AG10803 (cell line): Measurements from ENCODE around the gene DDX6.

ENCODE experiments used
- DNase-seq: peaks from one replicate; pipeline ENCODE4 v3.0.0; 2010; ENCODE audit warnings: low read depth
- H3K4me3 ChIP-seq: 2 replicates; pipeline ENCODE4 v1.5.1; 2011; ENCODE audit warnings: mild to moderate bottlenecking, low read length, control low read depth
- CTCF ChIP-seq: conservative IDR thresholded peaks from 2 replicates; pipeline ENCODE4 v1.5.1; 2011; ENCODE audit warnings: mild to moderate bottlenecking, low read length, control low read depth, inconsistent platforms

Gene DDX6

DNA sequence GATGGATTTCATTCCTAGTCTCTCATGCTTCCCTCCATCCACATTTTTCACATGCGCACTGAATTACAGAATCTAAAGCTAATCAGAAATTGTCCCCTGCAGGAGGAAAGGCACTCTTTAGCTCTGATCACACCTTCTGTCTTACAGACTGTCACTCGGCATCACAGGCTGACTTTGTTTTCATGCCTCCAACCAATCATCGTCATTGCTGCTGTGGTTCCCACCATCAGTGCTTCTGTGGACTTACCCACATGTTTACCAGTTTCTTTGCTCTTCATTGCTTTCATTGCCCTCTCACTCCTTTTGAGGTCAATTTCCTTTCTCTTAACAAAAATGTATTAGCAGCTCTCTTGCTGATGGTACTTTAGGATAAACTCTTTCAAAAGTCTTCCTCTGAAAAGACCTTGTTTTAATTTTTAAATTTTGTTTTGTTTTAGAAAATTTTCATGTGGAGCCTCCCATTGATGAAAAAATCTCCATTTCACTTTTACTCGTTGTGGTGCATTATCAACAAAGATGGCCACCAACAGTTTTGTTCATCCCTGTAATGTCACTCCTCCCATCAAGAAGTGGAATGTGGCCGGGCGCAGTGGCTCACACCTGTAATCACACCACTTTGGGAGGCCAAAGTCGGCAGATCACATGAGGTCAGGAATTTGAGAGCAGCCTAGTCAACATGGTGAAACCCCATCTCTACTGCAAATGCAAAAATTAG, 91.3 kb downstream of the DDX6 start:
- no peak for TF ChIP-seq CTCF
- H3K4me3 ChIP-seq = no peak overlapping the region

More for the DNA sequence above, 91.3 kb downstream of the DDX6 start:
- no peak for DNase-seq
